ENCODE results near the gene CORO2A. TPM values are rescaled to one million over a fixed set of nuclear protein-coding genes. Genes with fewer than 3 reads are reported as not detected.

CORO2A gene
- total and polyA plus RNA-seq, 2 of the 8 experiments (the other 6 are each of a cell fraction or from before 2014, with no cell fraction given): 13.7 to 27.9 TPM

DNA sequence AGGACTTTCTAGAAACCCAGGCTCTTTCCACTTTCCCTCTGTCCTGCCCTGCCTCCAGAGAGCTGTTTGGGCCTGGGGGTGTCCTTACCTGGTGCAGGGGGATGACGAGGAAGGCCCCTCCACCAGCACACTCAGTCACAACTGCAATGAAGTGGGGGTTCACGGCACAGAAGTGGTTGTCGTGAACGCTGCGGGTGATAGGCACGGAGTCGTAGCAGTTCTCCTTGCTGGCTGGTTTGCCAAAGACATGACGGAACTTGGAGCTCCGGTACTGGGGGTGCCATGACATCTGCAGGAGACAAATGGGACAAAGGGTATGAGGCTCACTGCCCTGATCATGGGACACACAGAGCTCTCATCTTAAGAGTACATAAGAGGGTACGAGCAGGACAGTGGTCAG lies 35.1 kb downstream of the CORO2A start:
- no peak overlapping the region for H2BK120ac ChIP-seq (replicated peaks; ENCODE audit: low read depth, low read length)
- no peaks in the 10 kb centered on the region; a peak in 1 of 7 replicates for H3K4me1 ChIP-seq (replicated peaks in 1 of 4; ENCODE audit: control insufficient read depth in 3 of 4, insufficient read depth in 4 of 4, low read length in 3 of 4)
- no peak overlapping the region for H3K4me2 ChIP-seq (ENCODE audit: insufficient read depth in 1 of 2, low read depth in 2 of 2, low read length in 2 of 2)
- H4K5ac ChIP-seq (ENCODE audit: insufficient read length, low read depth, low read length): no peak overlapping the region
- no peak overlapping the region for H4K91ac ChIP-seq (replicated peaks; ENCODE audit: insufficient read length, low read length)
- no peak overlapping the region for H2BK5ac ChIP-seq (ENCODE audit: low read depth, low read length)
- H3K4me3 ChIP-seq (ENCODE audit: extremely low read depth in 1 of 4, insufficient read depth in 2 of 4, low read depth in 3 of 4, low read length in 4 of 4): no peak overlapping the region
- peaks cover 0 to 2% (median 0%) of the 10 kb centered on the region in 4 experiments; a peak in 1 of 7 replicates for H3K27me3 ChIP-seq (replicated peaks in 1 of 4; ENCODE audit: control insufficient read depth in 3 of 4, extremely low read depth in 1 of 4, insufficient read depth in 3 of 4, low read length in 3 of 4)
- no peak overlapping the region for H2BK20ac ChIP-seq (ENCODE audit: low read length)
- CTCF ChIA-PET (ENCODE audit: partially characterized antibody): interaction anchor here (0.8 to 1.1 kb wide), 4 partner anchors 8 to 36 kb away, joined by 4 to 5 read pairs (median 4); no protein-coding TSS in a partner anchor
- no peak overlapping the region for H3K56ac ChIP-seq (replicated peaks; ENCODE audit: insufficient read length, low read depth, low read length)
- DNase-seq (ENCODE audit: low read depth in 1 of 2, low spot score in 2 of 2): no peak
- H3K14ac ChIP-seq (ENCODE audit: insufficient read length): no peak overlapping the region
- POLR2A ChIA-PET (ENCODE audit: partially characterized antibody): interaction anchor here (1.0 to 1.4 kb wide), 2 partner anchors 8 to 14 kb away, joined by 3 read pairs; no protein-coding TSS in a partner anchor
- H2AK5ac ChIP-seq (ENCODE audit: low read depth, low read length): no peak overlapping the region
- H2BK15ac ChIP-seq (ENCODE audit: low read length): no peak overlapping the region
- H3K23me2 ChIP-seq (ENCODE audit: low read depth, low read length): no peaks in the 10 kb centered on the region
- no peak overlapping the region for H3K27ac ChIP-seq (ENCODE audit: low read depth, low read length)
- H3K9me3 ChIP-seq (ENCODE audit: insufficient read depth in 2 of 2, low read depth in 1 of 2, low read length in 1 of 2): no peaks in the 10 kb centered on the region
- no peak overlapping the region for H4K8ac ChIP-seq (ENCODE audit: extremely low read depth, insufficient read depth, low read length)
- peaks cover 3 to 9% of the 10 kb centered on the region in 2 experiments for H4K20me1 ChIP-seq (replicated peaks in 1 of 2; ENCODE audit: control insufficient read depth in 1 of 2, insufficient read depth in 2 of 2, low read length in 2 of 2)
- 93% methylated on average over 10 of the region's 10 CpGs; no CpG with 5 or more reads in 1 of the 2 experiments for WGBS, 2 experiments (ENCODE audit: extremely low coverage in 1 of 2, insufficient coverage in 1 of 2, insufficient read length in 1 of 2, insufficient replicate concordance in 2 of 2, low coverage in 1 of 2, low lambda C conversion rate in 2 of 2, missing lambda C conversion rate in 1 of 2)
- H3K79me1 ChIP-seq (ENCODE audit: low read depth, low read length): peaks cover 6% of the 10 kb centered on the region
- no peak overlapping the region for H3K4ac ChIP-seq (replicated peaks; ENCODE audit: insufficient read length, low read depth, low read length)
- H3K36me3 ChIP-seq (ENCODE audit: control insufficient read depth in 2 of 4, insufficient read depth in 4 of 4, low read length in 3 of 4): peaks cover 0 to 4% (median 0%) of the 10 kb centered on the region in 4 experiments; a peak in 2 of 8 replicates
- H3K79me2 ChIP-seq (ENCODE audit: control insufficient read depth in 1 of 2, insufficient read depth in 2 of 2, low read length in 2 of 2): no peaks in the 10 kb centered on the region
- FAIRE-seq: no peak
- H3K9ac ChIP-seq (replicated peaks in 1 of 4; ENCODE audit: extremely low read depth in 1 of 4, low read depth in 3 of 4, low read length in 3 of 4): no peak overlapping the region
- no peak overlapping the region for H3K18ac ChIP-seq (ENCODE audit: extremely low read depth, low read length)
- no peak overlapping the region for H3K23ac ChIP-seq (ENCODE audit: insufficient read length)
- no peak overlapping the region for H2BK12ac ChIP-seq (ENCODE audit: low read depth, low read length)
- no peak overlapping the region for H2AFZ ChIP-seq (ENCODE audit: low read length)
- TF ChIP-seq SP4 (IDR thresholded peaks at IDR 0.05; ENCODE audit: low read length) (no peak), PHF8 (conservative IDR thresholded peaks at IDR 0.05; ENCODE audit: low read depth, low read length) (no peak), RAD21 (IDR thresholded peaks at IDR 0.05 in 1 of 2, conservative IDR thresholded peaks at IDR 0.05 in 1 of 2; ENCODE audit: low read depth in 2 of 2, low read length in 2 of 2) (no peak), CBX8 (IDR thresholded peaks at IDR 0.05; ENCODE audit: borderline replicate concordance, low read depth, low read length) (no peak), ATF3 (IDR thresholded peaks at IDR 0.05; ENCODE audit: insufficient read depth, low read depth, low read length) (no peak), RXRA (IDR thresholded peaks at IDR 0.05; ENCODE audit: insufficient read depth, low read depth, low read length) (no peak), CHD1 (IDR thresholded peaks at IDR 0.05; ENCODE audit: low read depth, low read length) (no peak), SP2 (IDR thresholded peaks at IDR 0.05; ENCODE audit: low read length) (no peak), TAF1 (IDR thresholded peaks at IDR 0.05; ENCODE audit: low read depth, low read length) (no peak), GABPA (IDR thresholded peaks at IDR 0.05; ENCODE audit: borderline replicate concordance, insufficient read depth, low read length) (no peak), ATF2 (IDR thresholded peaks at IDR 0.05; ENCODE audit: low read length) (no peak), POLR2AphosphoS5 (IDR thresholded peaks at IDR 0.05; ENCODE audit: low read depth, low read length) (no peak)
